ENCODE results near the gene TMEM140. TPM values are rescaled to one million over a fixed set of nuclear protein-coding genes. Genes with fewer than 3 reads are reported as not detected.

The TMEM140 gene
- total and polyA plus RNA-seq, 2 of the 13 experiments (the other 11 are each of a cell fraction or from before 2014, with no cell fraction given): 9.2 to 21.7 TPM

GRCh38 chr7:135147899-135148721, at the start of gene TMEM140 (continued):
- TF ChIP-seq, protein P1, sequence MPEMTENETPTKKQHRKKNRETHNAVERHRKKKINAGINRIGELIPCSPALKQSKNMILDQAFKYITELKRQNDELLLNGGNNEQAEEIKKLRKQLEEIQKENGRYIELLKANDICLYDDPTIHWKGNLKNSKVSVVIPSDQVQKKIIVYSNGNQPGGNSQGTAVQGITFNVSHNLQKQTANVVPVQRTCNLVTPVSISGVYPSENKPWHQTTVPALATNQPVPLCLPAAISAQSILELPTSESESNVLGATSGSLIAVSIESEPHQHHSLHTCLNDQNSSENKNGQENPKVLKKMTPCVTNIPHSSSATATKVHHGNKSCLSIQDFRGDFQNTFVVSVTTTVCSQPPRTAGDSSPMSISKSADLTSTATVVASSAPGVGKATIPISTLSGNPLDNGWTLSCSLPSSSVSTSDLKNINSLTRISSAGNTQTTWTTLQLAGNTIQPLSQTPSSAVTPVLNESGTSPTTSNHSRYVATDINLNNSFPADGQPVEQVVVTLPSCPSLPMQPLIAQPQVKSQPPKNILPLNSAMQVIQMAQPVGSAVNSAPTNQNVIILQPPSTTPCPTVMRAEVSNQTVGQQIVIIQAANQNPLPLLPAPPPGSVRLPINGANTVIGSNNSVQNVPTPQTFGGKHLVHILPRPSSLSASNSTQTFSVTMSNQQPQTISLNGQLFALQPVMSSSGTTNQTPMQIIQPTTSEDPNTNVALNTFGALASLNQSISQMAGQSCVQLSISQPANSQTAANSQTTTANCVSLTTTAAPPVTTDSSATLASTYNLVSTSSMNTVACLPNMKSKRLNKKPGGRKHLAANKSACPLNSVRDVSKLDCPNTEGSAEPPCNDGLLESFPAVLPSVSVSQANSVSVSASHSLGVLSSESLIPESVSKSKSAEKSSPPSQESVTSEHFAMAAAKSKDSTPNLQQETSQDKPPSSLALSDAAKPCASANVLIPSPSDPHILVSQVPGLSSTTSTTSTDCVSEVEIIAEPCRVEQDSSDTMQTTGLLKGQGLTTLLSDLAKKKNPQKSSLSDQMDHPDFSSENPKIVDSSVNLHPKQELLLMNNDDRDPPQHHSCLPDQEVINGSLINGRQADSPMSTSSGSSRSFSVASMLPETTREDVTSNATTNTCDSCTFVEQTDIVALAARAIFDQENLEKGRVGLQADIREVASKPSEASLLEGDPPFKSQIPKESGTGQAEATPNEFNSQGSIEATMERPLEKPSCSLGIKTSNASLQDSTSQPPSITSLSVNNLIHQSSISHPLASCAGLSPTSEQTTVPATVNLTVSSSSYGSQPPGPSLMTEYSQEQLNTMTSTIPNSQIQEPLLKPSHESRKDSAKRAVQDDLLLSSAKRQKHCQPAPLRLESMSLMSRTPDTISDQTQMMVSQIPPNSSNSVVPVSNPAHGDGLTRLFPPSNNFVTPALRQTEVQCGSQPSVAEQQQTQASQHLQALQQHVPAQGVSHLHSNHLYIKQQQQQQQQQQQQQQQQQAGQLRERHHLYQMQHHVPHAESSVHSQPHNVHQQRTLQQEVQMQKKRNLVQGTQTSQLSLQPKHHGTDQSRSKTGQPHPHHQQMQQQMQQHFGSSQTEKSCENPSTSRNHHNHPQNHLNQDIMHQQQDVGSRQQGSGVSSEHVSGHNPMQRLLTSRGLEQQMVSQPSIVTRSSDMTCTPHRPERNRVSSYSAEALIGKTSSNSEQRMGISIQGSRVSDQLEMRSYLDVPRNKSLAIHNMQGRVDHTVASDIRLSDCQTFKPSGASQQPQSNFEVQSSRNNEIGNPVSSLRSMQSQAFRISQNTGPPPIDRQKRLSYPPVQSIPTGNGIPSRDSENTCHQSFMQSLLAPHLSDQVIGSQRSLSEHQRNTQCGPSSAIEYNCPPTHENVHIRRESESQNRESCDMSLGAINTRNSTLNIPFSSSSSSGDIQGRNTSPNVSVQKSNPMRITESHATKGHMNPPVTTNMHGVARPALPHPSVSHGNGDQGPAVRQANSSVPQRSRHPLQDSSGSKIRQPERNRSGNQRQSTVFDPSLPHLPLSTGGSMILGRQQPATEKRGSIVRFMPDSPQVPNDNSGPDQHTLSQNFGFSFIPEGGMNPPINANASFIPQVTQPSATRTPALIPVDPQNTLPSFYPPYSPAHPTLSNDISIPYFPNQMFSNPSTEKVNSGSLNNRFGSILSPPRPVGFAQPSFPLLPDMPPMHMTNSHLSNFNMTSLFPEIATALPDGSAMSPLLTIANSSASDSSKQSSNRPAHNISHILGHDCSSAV (CRISPR knock-in tag; IDR thresholded peaks at IDR 0.05; ENCODE audit: borderline replicate concordance): no peak
- TF ChIP-seq ZNF256 (CRISPR knock-in tag; conservative IDR thresholded peaks at IDR 0.05) (no peak), ZFP82 (CRISPR knock-in tag; IDR thresholded peaks at IDR 0.05; ENCODE audit: borderline replicate concordance) (0 out of 2 replicates have a peak, but pooled peaks have one; percentile 31), ZNF263 (CRISPR knock-in tag; IDR thresholded peaks at IDR 0.05) (no peak), TBL1XR1 (IDR thresholded peaks at IDR 0.05; ENCODE audit: borderline replicate concordance, low read length, partially characterized antibody) (peak; percentile 77), HOXD1 (CRISPR knock-in tag; IDR thresholded peaks at IDR 0.05) (no peak), FOXA1 (IDR thresholded peaks at IDR 0.05) (0 out of 2 replicates have a peak, but pooled peaks have one; percentile 42), FOXA1 (CRISPR knock-in tag; IDR thresholded peaks at IDR 0.05) (peak; percentile 95), NFRKB (IDR thresholded peaks at IDR 0.05) (no peak), MBNL3 (CRISPR knock-in tag; conservative IDR thresholded peaks at IDR 0.05) (no peak), SRSF1 (optimal IDR thresholded peaks at IDR 0.05; ENCODE audit: low read depth, low read length) (no peak), POGZ (CRISPR knock-in tag; IDR thresholded peaks at IDR 0.05) (peak; percentile 14; the same call in 1 of the 2 replicates), HNRNPUL1 (IDR thresholded peaks at IDR 0.05; ENCODE audit: low read depth, low read length) (no peak), ZNF766 (CRISPR knock-in tag; IDR thresholded peaks at IDR 0.05; ENCODE audit: borderline replicate concordance) (peak; percentile 38; the same call in 1 of the 2 replicates)
- TF ChIP-seq, protein P2, sequence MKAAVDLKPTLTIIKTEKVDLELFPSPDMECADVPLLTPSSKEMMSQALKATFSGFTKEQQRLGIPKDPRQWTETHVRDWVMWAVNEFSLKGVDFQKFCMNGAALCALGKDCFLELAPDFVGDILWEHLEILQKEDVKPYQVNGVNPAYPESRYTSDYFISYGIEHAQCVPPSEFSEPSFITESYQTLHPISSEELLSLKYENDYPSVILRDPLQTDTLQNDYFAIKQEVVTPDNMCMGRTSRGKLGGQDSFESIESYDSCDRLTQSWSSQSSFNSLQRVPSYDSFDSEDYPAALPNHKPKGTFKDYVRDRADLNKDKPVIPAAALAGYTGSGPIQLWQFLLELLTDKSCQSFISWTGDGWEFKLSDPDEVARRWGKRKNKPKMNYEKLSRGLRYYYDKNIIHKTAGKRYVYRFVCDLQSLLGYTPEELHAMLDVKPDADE (CRISPR knock-in tag; IDR thresholded peaks at IDR 0.05): no peak
- TF ChIP-seq, protein P3, sequence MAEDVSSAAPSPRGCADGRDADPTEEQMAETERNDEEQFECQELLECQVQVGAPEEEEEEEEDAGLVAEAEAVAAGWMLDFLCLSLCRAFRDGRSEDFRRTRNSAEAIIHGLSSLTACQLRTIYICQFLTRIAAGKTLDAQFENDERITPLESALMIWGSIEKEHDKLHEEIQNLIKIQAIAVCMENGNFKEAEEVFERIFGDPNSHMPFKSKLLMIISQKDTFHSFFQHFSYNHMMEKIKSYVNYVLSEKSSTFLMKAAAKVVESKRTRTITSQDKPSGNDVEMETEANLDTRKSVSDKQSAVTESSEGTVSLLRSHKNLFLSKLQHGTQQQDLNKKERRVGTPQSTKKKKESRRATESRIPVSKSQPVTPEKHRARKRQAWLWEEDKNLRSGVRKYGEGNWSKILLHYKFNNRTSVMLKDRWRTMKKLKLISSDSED (CRISPR knock-in tag; IDR thresholded peaks at IDR 0.05): no peak
- TF ChIP-seq, protein P4, sequence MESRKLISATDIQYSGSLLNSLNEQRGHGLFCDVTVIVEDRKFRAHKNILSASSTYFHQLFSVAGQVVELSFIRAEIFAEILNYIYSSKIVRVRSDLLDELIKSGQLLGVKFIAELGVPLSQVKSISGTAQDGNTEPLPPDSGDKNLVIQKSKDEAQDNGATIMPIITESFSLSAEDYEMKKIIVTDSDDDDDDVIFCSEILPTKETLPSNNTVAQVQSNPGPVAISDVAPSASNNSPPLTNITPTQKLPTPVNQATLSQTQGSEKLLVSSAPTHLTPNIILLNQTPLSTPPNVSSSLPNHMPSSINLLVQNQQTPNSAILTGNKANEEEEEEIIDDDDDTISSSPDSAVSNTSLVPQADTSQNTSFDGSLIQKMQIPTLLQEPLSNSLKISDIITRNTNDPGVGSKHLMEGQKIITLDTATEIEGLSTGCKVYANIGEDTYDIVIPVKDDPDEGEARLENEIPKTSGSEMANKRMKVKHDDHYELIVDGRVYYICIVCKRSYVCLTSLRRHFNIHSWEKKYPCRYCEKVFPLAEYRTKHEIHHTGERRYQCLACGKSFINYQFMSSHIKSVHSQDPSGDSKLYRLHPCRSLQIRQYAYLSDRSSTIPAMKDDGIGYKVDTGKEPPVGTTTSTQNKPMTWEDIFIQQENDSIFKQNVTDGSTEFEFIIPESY (CRISPR knock-in tag; IDR thresholded peaks at IDR 0.05): peak; percentile 72
